GM21515 (cell line): ENCODE data around the gene SCGB2B2.
"Not testable (repeated sequence)": the region's sequence is repeated elsewhere in the genome, so short reads cannot be mapped to it uniquely, and the experiment has no call there.

Experiments
- ATAC-seq: cut with Tn5 transposase; IDR thresholded peaks from one replicate; pipeline ENCODE4 v1.9.1; 2021; ENCODE audit not compliant: unreplicated experiment

SCGB2B2 gene

GRCh38 chr19:34669305-34669704, 7.7 kb downstream of the SCGB2B2 start:
- no peak for ATAC-seq

- ATAC-seq = not testable (repeated sequence)
These were observed 8.3 kb downstream of the SCGB2B2 start for GRCh38 chr19:34668690-34669089.

DNA sequence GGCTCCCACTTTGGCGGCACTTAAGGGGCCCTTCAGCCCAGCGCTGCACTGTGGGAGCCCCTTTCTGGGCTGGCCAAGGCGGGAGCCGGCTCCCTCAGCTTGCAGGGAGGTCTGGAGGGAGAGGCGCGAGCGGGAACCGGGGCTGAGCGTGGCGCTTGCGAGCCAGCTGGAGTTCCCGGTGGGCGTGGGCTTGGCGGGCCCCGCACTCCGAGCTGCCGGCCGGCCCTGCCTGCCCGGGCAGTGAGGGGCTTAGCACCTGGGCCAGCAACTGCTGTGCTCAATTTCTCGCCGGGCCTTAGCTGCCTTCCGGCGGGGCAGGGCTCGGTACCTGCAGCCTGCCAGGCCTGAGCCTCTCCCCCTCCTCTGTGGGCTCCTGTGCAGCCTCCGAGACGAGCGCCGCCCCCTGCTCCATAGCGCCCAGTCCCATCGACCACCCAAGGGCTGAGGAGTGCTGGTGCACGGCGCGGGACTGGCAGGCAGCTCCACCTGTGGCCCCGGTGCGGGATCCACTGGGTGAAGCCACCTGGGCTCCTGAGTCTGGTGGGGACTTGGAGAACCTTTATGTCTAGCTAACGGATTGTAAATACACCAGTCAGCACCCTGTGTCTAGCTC, 8.8 kb downstream of the SCGB2B2 start:
- not testable (repeated sequence) for ATAC-seq

GRCh38 chr19:34667349-34668076, 9.4 kb downstream of the SCGB2B2 start:
- no peak for ATAC-seq

DNA sequence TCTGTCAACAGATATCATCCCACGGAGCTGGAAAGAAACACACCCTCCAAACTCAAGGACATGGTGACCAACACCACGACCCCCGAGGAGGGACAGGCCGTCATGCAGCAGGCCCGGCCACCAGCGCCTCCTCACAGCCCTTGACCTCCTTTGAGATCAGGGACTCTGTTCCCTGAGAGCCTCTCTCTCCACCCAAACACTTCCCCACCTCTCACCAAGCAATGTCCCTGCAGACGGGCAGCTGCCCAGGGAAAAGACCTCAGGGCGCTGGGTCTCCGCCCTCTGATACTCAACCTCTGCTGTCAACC, 10.0 kb downstream of the SCGB2B2 start:
- no peak for ATAC-seq

- ATAC-seq = no peak
These were observed 10.6 kb downstream of the SCGB2B2 start for GRCh38 chr19:34666200-34666957.

- not testable (repeated sequence) for ATAC-seq
These were observed 11.7 kb downstream of the SCGB2B2 start for GRCh38 chr19:34665275-34665674.

GRCh38 chr19:34664870-34665269, 12.1 kb downstream of the SCGB2B2 start:
- no peak for ATAC-seq

GRCh38 chr19:34664168-34664567, 12.8 kb downstream of the SCGB2B2 start:
- ATAC-seq = no peak

- ATAC-seq = no peak
These were observed 14.0 kb downstream of the SCGB2B2 start for GRCh38 chr19:34662919-34663318.

DNA sequence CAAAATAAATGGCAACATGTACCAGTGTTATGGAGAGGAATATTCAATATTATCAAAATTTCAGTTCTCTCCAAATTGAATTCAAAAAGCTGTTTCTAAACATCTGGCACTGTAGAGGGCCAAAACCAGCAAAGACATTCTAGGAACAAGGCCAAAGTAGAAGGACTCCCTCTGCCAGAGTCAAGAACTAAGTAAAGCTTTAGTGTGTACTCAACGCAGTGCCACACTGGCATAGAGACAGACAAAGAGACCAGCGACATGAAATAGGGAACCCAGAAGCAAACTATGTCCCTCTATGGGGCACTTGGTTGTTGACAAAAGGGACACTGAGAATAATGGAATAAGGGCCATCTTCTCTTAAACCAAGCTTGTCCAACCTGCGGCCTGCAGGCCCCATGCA, 15.6 kb downstream of the SCGB2B2 start:
- no peak for ATAC-seq

GRCh38 chr19:34655651-34656050, 21.3 kb downstream of the SCGB2B2 start:
- no peak for ATAC-seq

- ATAC-seq = no peak
These were observed 22.2 kb downstream of the SCGB2B2 start for GRCh38 chr19:34654796-34655195.

DNA sequence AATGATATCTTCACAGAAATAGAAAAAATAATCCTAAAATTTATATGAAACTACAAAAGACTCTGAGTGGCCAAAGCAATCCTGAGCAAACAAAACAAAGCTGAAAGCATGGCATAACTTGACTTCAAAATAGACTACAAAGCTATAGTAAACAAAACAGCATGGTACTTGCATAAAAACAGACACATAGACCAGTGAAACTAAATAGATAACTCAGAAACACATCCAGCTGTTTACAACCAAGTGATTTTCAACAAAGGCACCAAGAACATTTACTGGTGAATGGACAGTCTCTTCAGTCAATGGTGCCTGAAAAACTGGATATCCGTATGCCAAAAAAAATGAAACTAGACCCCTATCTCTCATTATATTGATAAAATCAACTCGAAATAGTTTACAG, 25.2 kb downstream of the SCGB2B2 start:
- ATAC-seq = no peak

- no peak for ATAC-seq
These were observed 26.9 kb downstream of the SCGB2B2 start for GRCh38 chr19:34649886-34650543.

DNA sequence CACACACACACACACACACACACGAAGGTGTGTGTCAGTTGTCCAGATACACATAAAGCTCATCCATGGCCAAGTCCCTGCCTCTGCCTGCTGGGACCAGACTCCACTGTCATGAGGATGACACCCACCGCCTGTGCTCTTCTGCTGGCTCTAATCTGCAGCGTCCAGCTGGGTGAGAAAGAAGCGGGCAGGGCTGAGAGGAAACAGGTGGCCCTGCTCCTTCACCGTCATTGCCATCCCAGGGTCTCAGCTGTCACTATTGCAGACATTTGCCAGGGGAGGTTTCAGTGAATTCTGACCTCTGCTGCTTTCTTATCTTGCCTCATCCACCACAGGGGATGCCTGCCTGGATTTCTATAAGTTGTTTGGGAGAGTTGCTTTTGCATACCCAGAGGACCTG, 31.4 kb downstream of the SCGB2B2 start:
- ATAC-seq = no peak

DNA sequence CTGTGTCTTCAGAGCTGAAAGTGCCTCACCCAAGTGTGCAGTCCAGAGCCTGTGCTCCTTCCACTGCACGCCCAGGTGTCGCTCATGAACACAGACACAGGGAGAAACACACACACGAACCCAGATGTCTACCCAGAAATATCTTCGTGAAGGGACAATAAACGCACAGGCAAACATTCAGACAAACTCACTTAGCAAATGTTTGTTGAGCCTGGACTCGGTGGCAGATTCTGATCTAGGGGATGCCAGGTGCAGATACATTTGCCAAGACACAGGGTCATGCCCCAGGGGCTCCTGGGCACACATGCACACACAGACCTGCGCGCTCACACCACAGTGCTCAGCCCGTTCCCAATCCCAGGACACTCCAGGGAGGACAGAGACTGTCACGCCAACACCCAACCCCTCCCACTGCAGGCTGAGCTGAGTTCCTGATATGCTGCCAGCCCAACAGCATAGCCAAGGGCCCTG, 31.9 kb downstream of the SCGB2B2 start:
- ATAC-seq = no peak

DNA sequence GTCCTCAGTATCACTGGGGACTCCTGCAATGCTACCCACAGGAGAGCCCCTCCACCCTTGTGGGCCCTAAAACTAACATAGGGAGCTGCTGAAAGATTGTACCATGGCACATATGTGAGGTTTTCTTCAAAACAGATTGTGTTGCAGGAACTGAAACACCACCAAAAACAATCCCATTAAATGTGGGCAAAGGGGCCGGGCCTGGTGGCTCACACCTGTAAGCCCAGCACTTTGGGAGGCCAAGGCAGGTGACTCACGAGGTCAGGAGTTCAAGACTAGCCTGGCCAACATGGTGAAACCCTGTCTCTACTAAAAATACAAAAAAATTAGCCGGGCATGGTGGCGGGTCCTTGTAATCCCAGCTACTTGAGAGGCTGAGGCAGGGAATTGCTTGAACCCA, 34.7 kb downstream of the SCGB2B2 start:
- ATAC-seq = no peak

GRCh38 chr19:34639491-34640085, 37.4 kb downstream of the SCGB2B2 start:
- ATAC-seq = no peak

- no peak for ATAC-seq
These were observed 43.2 kb downstream of the SCGB2B2 start for GRCh38 chr19:34633802-34634201.
